SK-N-SH (cell line): ENCODE measurements around the gene TMX2. TPM values are rescaled to one million over a fixed set of nuclear protein-coding genes. Genes with fewer than 3 reads are reported as not detected.

Experiments
- CTCF ChIA-PET: fragments of 300-600, 350-600 bp; formaldehyde crosslinking; extraction: SDS; loops from one replicate; lab custom pipeline; 2021; lab: Yijun Ruan, JAX
- POLR2A ChIA-PET: fragments of 350-600 bp; sonication (Branson Sonifier 250); formaldehyde crosslinking; extraction: SDS; loops from one replicate; lab custom pipeline; 2020; ENCODE audit warnings: antibody characterized with exemption, inconsistent platforms; lab: Yijun Ruan, JAX
- DNase-seq: peaks from one replicate; pipeline ENCODE4 v3.0.0; 2012
- H2AFZ ChIP-seq: fragments of 200-600 bp; sonication (generic); 2 replicates; pipeline ENCODE4 v1.8.1; 2016; ENCODE audit warnings: antibody characterized with exemption, mild to moderate bottlenecking, low read depth
- H3F3A ChIP-seq: fragments of 200-600 bp; sonication (generic); replicated peaks from 2 replicates; pipeline ENCODE3; 2016; ENCODE audit warnings: antibody characterized with exemption, mild to moderate bottlenecking; ENCODE audit not compliant: insufficient read depth
- H3K27ac ChIP-seq, 2 experiments: fragments of 200-500 bp in 1 of 2; fragments of 200-600 bp in 1 of 2; sonication (Bioruptor generic) in 1 of 2; sonication (generic), shearing (Covaris generic) in 1 of 2; 2 replicates each; pipeline versions ENCODE4 v1.5.1 to v1.6.1; 2014 to 2016; ENCODE audit warnings: low read depth in 2 of 2, inconsistent platforms in 1 of 2, low read length in 1 of 2, mild to moderate bottlenecking in 1 of 2, mixed read lengths in 1 of 2
- H3K27me3 ChIP-seq: fragments of 200-600 bp; sonication (generic), shearing (Covaris generic); 2 replicates; pipeline ENCODE4 v1.6.1; 2016; ENCODE audit warnings: mixed run types; ENCODE audit not compliant: insufficient read depth
- H3K36me3 ChIP-seq, 2 experiments: fragments of 200-500 bp in 1 of 2; fragments of 200-600 bp in 1 of 2; sonication (Bioruptor generic) in 1 of 2; sonication (generic) in 1 of 2; replicated peaks in 1 of 2; 2 replicates each; pipeline versions ENCODE3 to v1.5.1; 2014 to 2016; ENCODE audit warnings: low read length in 1 of 2, mild to moderate bottlenecking in 1 of 2; ENCODE audit not compliant: insufficient read depth in 2 of 2, control insufficient read depth in 1 of 2
- H3K4me1 ChIP-seq, 2 experiments: fragments of 200-500 bp in 1 of 2; fragments of 200-600 bp in 1 of 2; sonication (Bioruptor generic) in 1 of 2; sonication (generic), shearing (Covaris generic) in 1 of 2; 2 replicates each; pipeline versions ENCODE4 v1.5.1 to v1.6.1; 2014 to 2016; ENCODE audit warnings: low read depth in 1 of 2, low read length in 1 of 2, mixed run types in 1 of 2; ENCODE audit not compliant: insufficient read depth in 2 of 2, control insufficient read depth in 1 of 2
- H3K4me2 ChIP-seq: fragments of 200-600 bp; sonication (generic), shearing (Covaris generic); 2 replicates; pipeline ENCODE4 v1.6.1; 2017; ENCODE audit warnings: mixed run types
- H3K4me3 ChIP-seq, 2 experiments: fragments of 200-500 bp in 1 of 2; fragments of 200-600 bp in 1 of 2; sonication (Bioruptor generic) in 1 of 2; sonication (generic), shearing (Covaris generic) in 1 of 2; 2 replicates each; pipeline versions ENCODE4 v1.5.1 to v1.8.1; 2014 to 2016; ENCODE audit warnings: low read depth in 2 of 2, inconsistent platforms in 1 of 2, low read length in 1 of 2, mild to moderate bottlenecking in 1 of 2, mixed read lengths in 1 of 2, moderate library complexity in 1 of 2
- H3K79me2 ChIP-seq: fragments of 200-600 bp; sonication (generic); 2 replicates; pipeline ENCODE4 v1.8.1; 2017; ENCODE audit warnings: mild to moderate bottlenecking; ENCODE audit not compliant: insufficient read depth
- H3K9ac ChIP-seq: fragments of 200-600 bp; sonication (generic); 2 replicates; pipeline ENCODE4 v1.6.1; 2017; ENCODE audit warnings: mixed run types
- H3K9me2 ChIP-seq: fragments of 200-600 bp; sonication (generic); 2 replicates; pipeline ENCODE4 v1.6.1; 2017; ENCODE audit warnings: mixed run types
- H3K9me3 ChIP-seq: fragments of 200-600 bp; sonication (generic); 2 replicates; pipeline ENCODE4 v1.6.1; 2017; ENCODE audit warnings: mixed run types, mild to moderate bottlenecking, moderate library complexity
- H4K20me1 ChIP-seq: fragments of 200-600 bp; sonication (generic); 2 replicates; pipeline ENCODE4 v1.6.1; 2017; ENCODE audit warnings: mild to moderate bottlenecking, mixed run types; ENCODE audit not compliant: insufficient read depth
- ELF1 ChIP-seq: IDR thresholded peaks from 2 replicates; pipeline ENCODE4 v1.4.0; 2012
- EP300 ChIP-seq, 2 experiments: IDR thresholded peaks; 2 replicates each; pipeline versions ENCODE4 v1.4.0 to v1.6.1; 2012; ENCODE audit warnings: borderline replicate concordance in 1 of 2, low read depth in 1 of 2, low read length in 1 of 2
- EZH2phosphoT487 ChIP-seq: fragments of 200-600 bp; sonication (generic); IDR thresholded peaks from 2 replicates; pipeline ENCODE4 v1.6.1; 2017; ENCODE audit warnings: low read depth, mixed run types, mild to moderate bottlenecking, antibody characterized with exemption, moderate library complexity, borderline replicate concordance
- FOXM1 ChIP-seq: IDR thresholded peaks from 2 replicates; pipeline ENCODE4 v1.4.0; 2012; ENCODE audit warnings: low read depth, mild to moderate bottlenecking
- NRF1 ChIP-seq: IDR thresholded peaks from 2 replicates; pipeline ENCODE4 v1.6.1; 2012; ENCODE audit warnings: low read depth, mild to moderate bottlenecking, low read length
- PBX3 ChIP-seq: IDR thresholded peaks from 2 replicates; pipeline ENCODE4; 2012
- RAD21 ChIP-seq: IDR thresholded peaks from 2 replicates; pipeline ENCODE4 v1.6.1; 2012; ENCODE audit warnings: mild to moderate bottlenecking, low read length
- RCOR1 ChIP-seq: fragments of 150-350 bp; IDR thresholded peaks from 2 replicates; pipeline ENCODE4 v1.6.1; 2017; ENCODE audit warnings: antibody characterized with exemption, low read length
- RFX5 ChIP-seq: IDR thresholded peaks from 2 replicates; pipeline ENCODE4 v1.6.1; 2012; ENCODE audit warnings: mild to moderate bottlenecking, improper control_type of control experiment, low read length
- SIN3A ChIP-seq: IDR thresholded peaks from 2 replicates; pipeline ENCODE4 v1.6.1; 2012; ENCODE audit warnings: low read depth, mild to moderate bottlenecking, low read length, moderate library complexity, borderline replicate concordance
- TAF1 ChIP-seq: IDR thresholded peaks from 2 replicates; pipeline ENCODE4 v1.6.1; 2012; ENCODE audit warnings: low read depth, mild to moderate bottlenecking, low read length, moderate library complexity, borderline replicate concordance
- TCF12 ChIP-seq: IDR thresholded peaks from 2 replicates; pipeline ENCODE4 v1.4.0; 2012
- YY1 ChIP-seq: IDR thresholded peaks from 2 replicates; pipeline ENCODE4 v1.4.0; 2012; ENCODE audit warnings: low read depth, mild to moderate bottlenecking
- ZBTB33 ChIP-seq: IDR thresholded peaks from 2 replicates; pipeline ENCODE4 v1.4.0; 2012; ENCODE audit warnings: low read depth, borderline replicate concordance
- WGBS: methylation state at CpG from one replicate; pipeline ENCODE4 v1.1.6; 2017; ENCODE audit warnings: low lambda C conversion rate; 5-methylcytosine and 5-hydroxymethylcytosine counted together
- polyA plus RNA-seq, 3 experiments: library from polyadenylated mRNA; depleted of rRNA; stranded (reverse); fragments of >200 nt; gene quantifications; 2 replicates each; pipeline ENCODE4 v1.2.3, GENCODE V29; 2012
- TF ChIP-seq, protein P1 (sequence below): fragments of 150-350 bp; IDR thresholded peaks from 2 replicates; pipeline ENCODE4 v1.6.1; 2016; ENCODE audit warnings: mild to moderate bottlenecking, low read depth, low read length

TMX2 gene
- polyA plus RNA-seq, 1 of the 3 experiments (the other 2 are of a cell fraction) = 88.6 TPM

GRCh38 chr11:57732661-57733060 is 20.3 kb downstream of the TMX2 start:
- H4K20me1 ChIP-seq = 0 out of 2 replicates have a peak, but pooled peaks cover 5% of the 10 kb centered on the region
- 100% methylated on average over 1 of the region's 1 CpG for WGBS
- peaks cover 2% of the 10 kb centered on the region for H3F3A ChIP-seq
- CTCF ChIA-PET = interaction anchor here (0.6 to 1.4 kb wide), 3 partner anchors 26 to 274 kb away, joined by 3 to 4 read pairs (median 3); no protein-coding TSS in a partner anchor
- H3K9me2 ChIP-seq = no peaks in the 10 kb centered on the region
- no peaks in the 10 kb centered on the region for H3K27me3 ChIP-seq
- no peak for DNase-seq
- H3K4me1 ChIP-seq = no peaks in the 10 kb centered on the region
- H3K79me2 ChIP-seq = peaks cover 94% of the 10 kb centered on the region
- POLR2A ChIA-PET = no interaction called here
- peaks cover 4 to 9% of the 10 kb centered on the region in 2 experiments for H3K36me3 ChIP-seq
- TF ChIP-seq NRF1 (no peak), TCF12 (no peak), RCOR1 (no peak), RFX5 (no peak), ZBTB33 (no peak), ELF1 (no peak), EZH2phosphoT487 (no peak), PBX3 (no peak), TAF1 (no peak)
- TF ChIP-seq, protein P1, sequence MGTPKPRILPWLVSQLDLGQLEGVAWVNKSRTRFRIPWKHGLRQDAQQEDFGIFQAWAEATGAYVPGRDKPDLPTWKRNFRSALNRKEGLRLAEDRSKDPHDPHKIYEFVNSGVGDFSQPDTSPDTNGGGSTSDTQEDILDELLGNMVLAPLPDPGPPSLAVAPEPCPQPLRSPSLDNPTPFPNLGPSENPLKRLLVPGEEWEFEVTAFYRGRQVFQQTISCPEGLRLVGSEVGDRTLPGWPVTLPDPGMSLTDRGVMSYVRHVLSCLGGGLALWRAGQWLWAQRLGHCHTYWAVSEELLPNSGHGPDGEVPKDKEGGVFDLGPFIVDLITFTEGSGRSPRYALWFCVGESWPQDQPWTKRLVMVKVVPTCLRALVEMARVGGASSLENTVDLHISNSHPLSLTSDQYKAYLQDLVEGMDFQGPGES = no peak
- H3K4me2 ChIP-seq = no peak overlapping the region
- H3K9ac ChIP-seq = no peak overlapping the region
- H3K4me3 ChIP-seq = no peak overlapping the region
- H3K9me3 ChIP-seq = no peaks in the 10 kb centered on the region
- H2AFZ ChIP-seq = no peak overlapping the region
- no peak overlapping the region for H3K27ac ChIP-seq

- H3K79me2 ChIP-seq = peaks cover 68% of the 10 kb centered on the region
- whole genome bisulfite sequencing = 80% methylated on average over 3 of the region's 3 CpGs
- H3K4me2 ChIP-seq = no peak overlapping the region
- no peak overlapping the region for H3K4me3 ChIP-seq
- no peak overlapping the region for H3K27ac ChIP-seq
- H3K9me2 ChIP-seq = no peaks in the 10 kb centered on the region
- H3K9ac ChIP-seq = no peak overlapping the region
- no peak overlapping the region for H2AFZ ChIP-seq
- peaks cover 22 to 23% of the 10 kb centered on the region in 2 experiments for H3K36me3 ChIP-seq
- no peak for DNase-seq
- POLR2A ChIA-PET = no interaction called here
- 0 out of 2 replicates have a peak, but pooled peaks cover 5% of the 10 kb centered on the region for H4K20me1 ChIP-seq
- no peaks in the 10 kb centered on the region for H3K9me3 ChIP-seq
- CTCF ChIA-PET = interaction anchor here (1.6 kb wide), 1 partner anchor 65 kb away, joined by 4 read pairs; no protein-coding TSS in a partner anchor
- H3F3A ChIP-seq = peaks cover 11% of the 10 kb centered on the region
- H3K4me1 ChIP-seq = no peaks in the 10 kb centered on the region
- TF ChIP-seq SIN3A (no peak), TCF12 (no peak), YY1 (no peak), RAD21 (no peak), FOXM1 (no peak), EP300 (IDR thresholded peaks at IDR 0.05; ENCODE audit: borderline replicate concordance in 1 of 2, low read depth in 1 of 2, low read length in 1 of 2) (no peak)
- H3K27me3 ChIP-seq = no peaks in the 10 kb centered on the region
Observed at GRCh38 chr11:57735619-57736298, 23.4 kb downstream of the TMX2 start.
